Measurements from ENCODE around the gene ATP2C1.
"Not testable (repeated sequence)": the region's sequence is repeated elsewhere in the genome, so short reads cannot be mapped to it uniquely, and the experiment has no call there.

The ATP2C1 gene

GRCh38 chr3:130963444-130963843 lies 69.6 kb downstream of the ATP2C1 start:
- no peak overlapping the region for H3K4me3 ChIP-seq (ENCODE audit: low read depth, low read length)
- no peak for TF ChIP-seq CTCF (IDR thresholded peaks at IDR 0.05; ENCODE audit: low read depth, low read length)
- no peak for DNase-seq
- H3K36me3 ChIP-seq: peaks cover 35% of the 10 kb centered on the region
- no peaks in the 10 kb centered on the region for H3K27me3 ChIP-seq
- no peaks in the 10 kb centered on the region for H3K9me3 ChIP-seq
- H3K4me1 ChIP-seq: no peaks in the 10 kb centered on the region; the same call in 1 of the 2 replicates

DNA sequence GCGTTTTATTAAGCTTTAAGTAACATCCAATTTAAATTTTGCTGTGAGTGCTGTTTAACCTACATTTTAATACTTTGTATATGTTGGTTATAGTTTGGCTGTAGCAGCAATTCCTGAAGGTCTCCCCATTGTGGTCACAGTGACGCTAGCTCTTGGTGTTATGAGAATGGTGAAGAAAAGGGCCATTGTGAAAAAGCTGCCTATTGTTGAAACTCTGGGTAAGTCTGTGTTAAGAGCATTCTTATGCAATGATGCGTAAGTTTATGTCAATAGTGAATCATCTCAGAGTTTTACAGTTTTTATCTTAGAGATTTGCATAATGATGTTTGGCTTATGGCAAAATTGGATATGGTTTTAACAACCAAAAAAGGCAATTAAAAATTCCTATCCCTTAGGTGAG lies 70.0 kb downstream of the ATP2C1 start:
- no peak for TF ChIP-seq CTCF (IDR thresholded peaks at IDR 0.05; ENCODE audit: low read depth, low read length)
- no peak for DNase-seq
- Histone ChIP-seq H3K9me3 (no peaks in the 10 kb centered on the region), H3K36me3 (peaks cover 37% of the 10 kb centered on the region), H3K4me1 (no peaks in the 10 kb centered on the region; the same call in 1 of the 2 replicates), H3K4me3 (ENCODE audit: low read depth, low read length) (no peak overlapping the region), H3K27me3 (no peaks in the 10 kb centered on the region)

DNA sequence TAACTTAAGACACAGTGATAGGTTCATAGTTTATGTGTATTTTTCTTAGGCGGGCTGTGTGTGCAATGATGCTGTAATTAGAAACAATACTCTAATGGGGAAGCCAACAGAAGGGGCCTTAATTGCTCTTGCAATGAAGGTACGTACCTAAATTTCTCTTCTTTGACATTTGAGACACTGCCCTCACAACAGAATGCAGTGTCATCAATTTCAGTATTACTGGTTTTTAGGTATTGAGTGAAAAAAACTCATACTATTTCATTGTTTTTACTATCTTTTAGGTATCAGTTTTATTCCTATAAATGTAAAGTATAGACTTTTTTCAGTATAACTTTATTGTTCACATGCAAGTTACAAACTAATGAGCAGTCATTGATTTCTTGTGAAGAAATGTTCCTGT lies 73.4 kb downstream of the ATP2C1 start:
- Histone ChIP-seq H3K36me3 (peaks cover 25% of the 10 kb centered on the region), H3K4me3 (ENCODE audit: low read depth, low read length) (no peak overlapping the region), H3K27me3 (no peaks in the 10 kb centered on the region), H3K4me1 (no peaks in the 10 kb centered on the region), H3K9me3 (no peaks in the 10 kb centered on the region)
- TF ChIP-seq CTCF (IDR thresholded peaks at IDR 0.05; ENCODE audit: low read depth, low read length): no peak
- no peak for DNase-seq

- Histone ChIP-seq H3K27me3 (no peaks in the 10 kb centered on the region), H3K4me1 (no peaks in the 10 kb centered on the region), H3K9me3 (no peaks in the 10 kb centered on the region), H3K4me3 (ENCODE audit: low read depth, low read length) (no peak overlapping the region), H3K36me3 (peaks cover 25% of the 10 kb centered on the region)
- DNase-seq: no peak
- no peak for TF ChIP-seq CTCF (IDR thresholded peaks at IDR 0.05; ENCODE audit: low read depth, low read length)
These were observed 74.3 kb downstream of the ATP2C1 start for GRCh38 chr3:130968221-130968620.

- H3K27me3 ChIP-seq: no peaks in the 10 kb centered on the region
- H3K36me3 ChIP-seq: peaks cover 23% of the 10 kb centered on the region
- no peaks in the 10 kb centered on the region for H3K4me1 ChIP-seq
- H3K9me3 ChIP-seq: no peaks in the 10 kb centered on the region
- no peak for DNase-seq
- TF ChIP-seq CTCF (IDR thresholded peaks at IDR 0.05; ENCODE audit: low read depth, low read length): no peak
- no peak overlapping the region for H3K4me3 ChIP-seq (ENCODE audit: low read depth, low read length)
These were observed 75.7 kb downstream of the ATP2C1 start for GRCh38 chr3:130969621-130970020.

DNA sequence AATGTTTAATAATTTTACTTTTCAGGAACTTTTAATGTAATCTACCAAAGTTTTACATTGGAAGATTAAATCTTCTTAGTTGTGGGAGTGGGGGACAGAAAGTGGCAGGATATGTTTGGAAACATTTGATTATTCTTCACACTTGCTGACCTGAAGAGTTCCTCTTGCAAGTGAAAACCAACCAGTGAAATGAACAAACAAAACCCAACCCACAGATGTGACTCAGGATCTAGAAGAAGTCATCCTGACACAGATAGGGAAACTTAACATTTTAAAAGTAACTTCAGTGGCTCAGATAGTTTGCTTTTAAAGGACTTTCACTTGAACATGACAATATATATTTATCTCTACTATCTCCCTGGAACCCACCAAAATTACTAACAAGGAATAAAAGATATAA lies 77.3 kb downstream of the ATP2C1 start:
- Histone ChIP-seq H3K9me3 (no peaks in the 10 kb centered on the region), H3K27me3 (no peaks in the 10 kb centered on the region), H3K36me3 (peaks cover 29% of the 10 kb centered on the region), H3K4me1 (no peaks in the 10 kb centered on the region), H3K4me3 (ENCODE audit: low read depth, low read length) (no peak overlapping the region)
- TF ChIP-seq CTCF (IDR thresholded peaks at IDR 0.05; ENCODE audit: low read depth, low read length): no peak
- DNase-seq: no peak

GRCh38 chr3:130972592-130972991 lies 78.7 kb downstream of the ATP2C1 start:
- peaks cover 29% of the 10 kb centered on the region for H3K36me3 ChIP-seq
- H3K27me3 ChIP-seq; H3K4me1 ChIP-seq; H3K4me3 ChIP-seq (ENCODE audit: low read depth, low read length); H3K9me3 ChIP-seq; DNase-seq: not testable (repeated sequence)

All from BE2C (cell line).